Measurements from ENCODE around the gene PRTFDC1.
A peak's percentile ranks its signal among the peaks of the same experiment; 100 is the strongest.

The PRTFDC1 gene

GRCh38 chr10:24865783-24866182 lies 86.6 kb downstream of the PRTFDC1 start:
- ATAC-seq (replicated peaks): no peak
- no peaks in the 10 kb centered on the region for H3K27me3 Mint-ChIP-seq
- no peak overlapping the region for H3K4me3 Mint-ChIP-seq
- H3K27ac Mint-ChIP-seq: no peak overlapping the region
- no peaks in the 10 kb centered on the region for H3K36me3 Mint-ChIP-seq (ENCODE audit: insufficient read depth)
- H3K9me3 Mint-ChIP-seq: no peaks in the 10 kb centered on the region
- DNase-seq: no peak
- H3K4me1 Mint-ChIP-seq (ENCODE audit: low read depth in 2 of 2): peaks cover 11 to 17% of the 10 kb centered on the region in 2 donors

DNA sequence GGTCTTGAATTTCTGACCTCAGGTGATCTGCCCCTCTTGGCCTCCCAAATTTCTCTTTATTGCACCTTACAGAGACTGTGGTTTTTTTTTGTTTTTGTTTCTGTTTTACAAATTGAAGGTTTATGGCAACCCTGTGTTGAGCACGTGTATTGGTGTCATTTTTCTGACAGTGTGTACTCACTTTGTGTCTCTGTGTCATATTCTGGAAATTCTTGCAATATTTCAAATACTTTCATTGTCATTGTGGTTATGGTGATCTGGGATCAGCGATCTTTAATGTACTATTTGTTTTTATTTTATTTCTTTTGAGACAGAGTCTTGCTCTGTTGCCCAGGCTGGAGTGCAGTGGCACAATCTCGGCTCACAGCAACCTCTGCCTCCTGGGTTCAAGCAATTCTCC lies 89.8 kb downstream of the PRTFDC1 start:
- no peak overlapping the region for H3K4me3 Mint-ChIP-seq
- ATAC-seq (replicated peaks) (no peak), DNase-seq (no peak)
- no peaks in the 10 kb centered on the region for H3K27me3 Mint-ChIP-seq
- no peaks in the 10 kb centered on the region for H3K36me3 Mint-ChIP-seq (ENCODE audit: insufficient read depth)
- no peaks in the 10 kb centered on the region for H3K9me3 Mint-ChIP-seq
- H3K27ac Mint-ChIP-seq: no peak overlapping the region
- peaks cover 8 to 14% of the 10 kb centered on the region in 2 donors for H3K4me1 Mint-ChIP-seq (ENCODE audit: low read depth in 2 of 2)

DNA sequence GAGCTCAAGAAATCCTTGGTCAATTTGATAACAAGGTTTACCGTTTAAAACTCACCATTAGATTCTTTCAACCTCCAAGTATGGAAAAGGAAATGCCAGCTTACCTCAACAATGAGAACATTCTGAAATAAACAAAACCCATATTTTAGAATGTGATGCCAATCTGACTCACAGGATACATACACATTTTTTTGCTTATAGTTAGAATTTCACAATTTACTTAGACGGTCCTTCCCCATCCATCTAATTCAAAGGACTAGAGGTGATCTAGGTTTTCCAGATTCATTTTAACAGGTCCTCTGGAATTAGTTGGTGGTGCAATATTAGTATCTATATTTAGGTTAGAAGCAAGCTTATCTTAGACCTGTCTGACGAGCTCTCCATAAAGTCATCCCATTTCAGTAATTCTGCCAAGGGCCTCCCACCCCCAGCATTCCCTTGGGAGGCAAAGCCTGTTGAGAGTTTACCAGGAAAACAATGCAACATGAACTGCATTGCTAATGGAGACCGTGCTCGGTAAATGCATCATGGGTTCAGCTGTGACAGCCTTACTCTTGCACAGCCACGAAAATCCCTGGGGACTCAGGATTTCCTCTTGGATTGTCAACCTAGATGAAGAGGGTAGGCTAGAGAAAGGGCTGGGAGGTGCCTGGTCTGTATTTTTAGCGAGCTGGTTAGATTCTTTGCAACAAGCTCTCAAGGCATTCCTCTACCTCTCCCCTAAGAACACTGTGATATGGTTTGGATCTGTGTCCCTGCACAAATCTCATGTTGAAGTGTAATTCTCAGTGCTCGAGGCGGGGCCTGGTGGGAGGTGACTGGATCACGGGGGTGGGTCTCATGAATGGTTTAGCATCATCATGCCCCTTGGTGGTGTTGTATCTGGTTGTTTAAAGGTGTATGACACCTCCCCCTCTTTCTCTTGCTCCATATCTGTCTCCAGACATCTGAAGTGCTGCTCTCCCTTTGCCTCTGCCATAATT lies 93.8 kb downstream of the PRTFDC1 start:
- no peak for DNase-seq
- Mint-ChIP-seq H3K4me1 (ENCODE audit: low read depth in 2 of 2) (peaks cover 0 to 2% of the 10 kb centered on the region in 2 donors), H3K27me3 (peaks cover 0 to 6% of the 10 kb centered on the region in 2 donors), H3K36me3 (ENCODE audit: insufficient read depth) (no peaks in the 10 kb centered on the region), H3K9me3 (no peaks in the 10 kb centered on the region), H3K27ac (no peak overlapping the region), H3K4me3 (no peak overlapping the region)
- ATAC-seq (replicated peaks): no peak

DNA sequence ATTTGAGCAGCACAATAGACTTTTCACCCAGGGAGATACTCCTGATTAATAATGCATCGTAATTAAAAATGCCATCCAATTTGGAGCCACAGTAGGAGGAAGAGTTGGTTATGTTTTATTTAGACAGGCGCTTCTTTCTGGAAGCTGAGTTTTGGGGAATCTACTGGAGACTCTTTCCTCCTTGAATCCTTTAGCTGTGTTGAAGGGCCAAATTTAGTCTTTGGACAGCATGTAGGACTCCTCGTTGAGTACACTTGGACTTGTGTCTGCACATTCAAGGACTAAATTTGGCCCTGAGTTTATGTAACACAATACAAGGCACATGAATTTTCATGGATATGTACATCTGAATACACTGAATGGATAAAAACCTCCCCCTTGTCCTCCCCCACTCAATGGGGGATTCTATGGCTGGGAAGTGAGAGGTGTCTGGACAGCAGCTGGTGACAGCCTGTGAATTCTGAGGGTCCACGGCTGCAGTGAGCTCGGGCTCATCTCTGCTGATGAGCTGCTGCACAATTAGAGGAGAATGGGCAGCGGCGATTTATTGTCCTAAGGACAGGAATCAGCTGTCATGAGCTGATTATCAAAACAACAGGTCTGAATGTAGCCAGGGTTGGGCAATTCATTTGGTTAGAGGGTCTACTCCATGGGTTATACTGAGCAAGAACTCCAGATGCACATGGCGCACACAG lies 95.2 kb downstream of the PRTFDC1 start:
- no peak for DNase-seq
- peaks cover 0 to 7% of the 10 kb centered on the region in 2 donors for H3K27me3 Mint-ChIP-seq
- H3K27ac Mint-ChIP-seq: no peak overlapping the region
- no peaks in the 10 kb centered on the region for H3K36me3 Mint-ChIP-seq (ENCODE audit: insufficient read depth)
- H3K9me3 Mint-ChIP-seq: no peaks in the 10 kb centered on the region
- H3K4me3 Mint-ChIP-seq: no peak overlapping the region
- H3K4me1 Mint-ChIP-seq (ENCODE audit: low read depth in 2 of 2): no peaks in the 10 kb centered on the region
- no peak for ATAC-seq (replicated peaks)

DNA sequence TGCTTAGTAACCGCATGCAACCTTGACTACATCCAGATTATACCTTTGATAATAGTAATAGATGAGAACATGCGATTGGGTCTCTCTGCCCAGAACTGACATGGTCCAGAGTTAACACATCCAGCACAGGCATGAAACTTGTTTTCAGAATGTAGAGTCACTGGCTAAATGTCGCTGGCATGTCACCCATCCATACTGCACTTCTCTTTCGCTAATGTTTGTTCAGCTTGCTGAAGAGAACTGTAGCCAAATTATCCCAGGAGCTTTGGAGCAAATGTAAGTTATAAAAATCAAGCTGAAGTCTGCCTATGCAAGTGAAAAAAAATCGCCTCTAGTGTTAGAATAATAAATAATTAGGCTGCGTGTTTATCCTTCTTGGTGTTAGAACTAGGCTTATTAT lies 98.2 kb downstream of the PRTFDC1 start:
- Mint-ChIP-seq H3K27ac (no peak overlapping the region), H3K4me1 (ENCODE audit: low read depth in 2 of 2) (no peaks in the 10 kb centered on the region), H3K9me3 (no peaks in the 10 kb centered on the region), H3K27me3 (peaks cover 5 to 18% of the 10 kb centered on the region in 2 donors), H3K36me3 (ENCODE audit: insufficient read depth) (no peaks in the 10 kb centered on the region), H3K4me3 (no peak overlapping the region)
- DNase-seq: no peak
- no peak for ATAC-seq (replicated peaks)

GRCh38 chr10:24853661-24854060 lies 98.7 kb downstream of the PRTFDC1 start:
- Mint-ChIP-seq H3K27me3 (peaks cover 5 to 18% of the 10 kb centered on the region in 2 donors), H3K36me3 (ENCODE audit: insufficient read depth) (no peaks in the 10 kb centered on the region), H3K27ac (no peak overlapping the region), H3K4me1 (ENCODE audit: low read depth in 2 of 2) (no peaks in the 10 kb centered on the region), H3K9me3 (no peaks in the 10 kb centered on the region), H3K4me3 (no peak overlapping the region)
- DNase-seq (no peak), ATAC-seq (replicated peaks) (no peak)

DNA sequence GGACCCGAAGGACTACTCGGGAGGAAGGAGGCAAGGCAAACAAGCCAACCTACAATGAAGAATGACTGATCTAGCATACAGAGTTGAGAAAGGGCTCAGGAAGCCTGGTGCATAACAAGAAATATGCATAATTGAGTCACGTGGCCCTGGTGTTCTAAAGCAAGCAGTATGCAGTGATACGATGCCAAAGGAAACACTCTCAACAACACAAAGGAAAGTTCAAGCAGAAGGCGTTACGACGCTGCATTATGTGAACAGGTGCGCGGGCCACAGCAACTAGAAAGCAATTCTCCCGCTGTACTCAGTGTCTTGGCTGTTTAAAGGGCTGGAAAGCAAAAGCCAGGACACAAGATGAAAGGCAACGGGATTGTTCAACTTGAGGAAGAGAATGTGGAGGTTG lies 100.8 kb downstream of the PRTFDC1 start:
- Mint-ChIP-seq H3K27ac (no peak overlapping the region), H3K9me3 (no peaks in the 10 kb centered on the region), H3K4me3 (no peak overlapping the region), H3K27me3 (peaks cover 11 to 26% of the 10 kb centered on the region in 2 donors), H3K36me3 (ENCODE audit: insufficient read depth) (no peaks in the 10 kb centered on the region), H3K4me1 (ENCODE audit: low read depth in 2 of 2) (no peaks in the 10 kb centered on the region)
- DNase-seq: no peak
- no peak for ATAC-seq (replicated peaks)

DNA sequence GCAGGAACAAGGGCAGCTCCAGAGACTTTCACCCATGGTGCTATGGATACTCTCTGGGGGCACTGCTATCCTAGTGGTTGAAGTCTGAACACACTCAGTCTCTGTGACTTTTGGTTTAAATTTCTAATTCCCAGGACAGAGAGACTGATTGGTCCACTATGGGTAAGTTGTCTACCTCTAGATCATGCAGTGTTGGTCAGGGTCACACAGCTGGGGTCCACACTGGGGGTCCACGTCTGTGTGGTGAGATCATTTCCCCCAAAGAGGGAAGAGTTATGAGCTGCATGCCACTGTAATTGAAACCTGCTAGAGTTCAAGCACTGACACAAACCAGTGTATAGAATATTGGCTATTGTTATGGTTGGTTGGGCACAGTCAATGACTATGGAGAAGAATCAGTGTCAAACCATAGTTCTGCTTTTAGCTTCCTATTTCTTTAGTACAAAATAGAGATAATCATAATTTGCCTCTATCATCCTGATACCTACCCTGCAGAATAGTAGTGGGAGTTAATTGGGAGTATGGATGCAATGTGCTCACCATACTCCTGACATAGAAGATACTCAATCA lies 101.6 kb downstream of the PRTFDC1 start:
- Mint-ChIP-seq H3K9me3 (peaks cover 0 to 1% of the 10 kb centered on the region in 2 donors), H3K27ac (no peak overlapping the region), H3K27me3 (peaks cover 18 to 34% of the 10 kb centered on the region in 2 donors), H3K36me3 (ENCODE audit: insufficient read depth) (no peaks in the 10 kb centered on the region), H3K4me1 (ENCODE audit: low read depth in 2 of 2) (peaks cover 0 to 5% of the 10 kb centered on the region in 2 donors), H3K4me3 (no peak overlapping the region)
- ATAC-seq (replicated peaks) (no peak), DNase-seq (no peak)

DNA sequence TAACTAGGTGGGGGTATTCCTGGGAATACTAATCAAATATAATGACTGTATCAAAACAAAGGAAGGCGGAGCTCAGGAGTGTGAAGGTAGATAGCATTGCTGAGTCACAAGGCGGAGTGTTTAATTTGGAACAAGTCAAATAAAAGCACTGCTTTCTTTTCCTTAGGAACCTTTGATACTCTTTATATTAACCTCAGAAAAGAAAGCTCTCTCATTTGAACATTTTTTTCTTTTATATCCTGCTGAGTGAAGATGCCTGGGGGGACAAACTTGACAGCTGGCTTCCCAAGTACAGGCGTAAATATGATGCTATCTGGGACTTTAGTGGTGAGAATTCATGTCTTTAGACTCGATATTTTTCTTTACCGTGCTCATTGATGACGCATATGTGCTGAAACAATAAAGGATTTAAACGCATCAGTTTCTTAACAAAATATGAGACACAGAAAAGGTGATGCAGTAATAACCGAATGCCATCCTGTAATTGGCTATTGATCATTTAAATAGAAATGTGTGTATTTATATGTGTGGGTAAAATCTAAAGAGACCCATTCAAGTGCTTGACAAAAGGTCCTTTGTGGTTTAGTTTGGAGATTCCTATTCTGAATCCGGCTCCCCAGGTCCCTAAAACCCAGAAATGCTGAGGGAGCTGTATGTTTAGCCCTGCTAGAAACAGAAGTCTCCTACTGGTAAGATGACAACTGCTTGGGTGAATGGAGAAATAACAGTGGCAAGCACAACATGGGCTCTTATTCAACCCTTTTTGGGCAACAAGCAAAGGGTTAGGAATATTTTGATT lies 102.7 kb downstream of the PRTFDC1 start:
- Mint-ChIP-seq H3K27me3 (peaks cover 18 to 35% of the 10 kb centered on the region in 2 donors), H3K4me3 (no peak overlapping the region), H3K36me3 (ENCODE audit: insufficient read depth) (no peaks in the 10 kb centered on the region), H3K9me3 (peaks cover 0 to 1% of the 10 kb centered on the region in 2 donors), H3K4me1 (ENCODE audit: low read depth in 2 of 2) (peaks cover 0 to 5% of the 10 kb centered on the region in 2 donors), H3K27ac (peak overlapping the region in 1 of 2 donors; percentile 74)
- DNase-seq (no peak), ATAC-seq (replicated peaks) (no peak)

GRCh38 chr10:24849051-24849450 lies 103.4 kb downstream of the PRTFDC1 start:
- DNase-seq: no peak
- peaks cover 0 to 5% of the 10 kb centered on the region in 2 donors for H3K4me1 Mint-ChIP-seq (ENCODE audit: low read depth in 2 of 2)
- no peak for ATAC-seq (replicated peaks)
- H3K27ac Mint-ChIP-seq: no peak overlapping the region
- no peaks in the 10 kb centered on the region for H3K36me3 Mint-ChIP-seq (ENCODE audit: insufficient read depth)
- H3K4me3 Mint-ChIP-seq: no peak overlapping the region
- H3K27me3 Mint-ChIP-seq: peaks cover 18 to 28% of the 10 kb centered on the region in 2 donors
- peaks cover 0 to 1% of the 10 kb centered on the region in 2 donors for H3K9me3 Mint-ChIP-seq

DNA sequence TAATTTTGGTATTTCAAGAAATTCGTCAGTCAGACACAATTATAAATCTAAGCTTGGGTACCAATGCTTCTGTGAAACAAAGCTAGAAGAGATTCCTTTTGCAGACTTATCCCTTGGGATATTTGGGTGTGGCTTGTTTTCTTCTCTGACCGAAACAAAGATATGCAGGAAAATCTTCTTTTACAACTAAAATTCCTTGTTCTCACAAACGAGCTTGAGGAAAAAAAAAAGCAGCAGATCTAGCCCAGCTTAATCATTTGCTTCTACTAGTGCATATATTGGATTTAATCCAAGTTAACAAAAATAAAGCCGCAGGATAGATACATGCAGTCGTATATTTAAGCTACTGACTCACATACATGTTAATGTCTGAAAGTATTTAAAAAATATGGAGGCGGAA lies 104.2 kb downstream of the PRTFDC1 start:
- Mint-ChIP-seq H3K27ac (no peak overlapping the region), H3K27me3 (peaks cover 18 to 28% of the 10 kb centered on the region in 2 donors), H3K9me3 (peaks cover 0 to 1% of the 10 kb centered on the region in 2 donors), H3K36me3 (ENCODE audit: insufficient read depth) (no peaks in the 10 kb centered on the region), H3K4me1 (ENCODE audit: low read depth in 2 of 2) (peaks cover 0 to 5% of the 10 kb centered on the region in 2 donors), H3K4me3 (no peak overlapping the region)
- no peak for DNase-seq
- no peak for ATAC-seq (replicated peaks)

GRCh38 chr10:24847112-24848070 lies 105.0 kb downstream of the PRTFDC1 start:
- Mint-ChIP-seq H3K27me3 (peaks cover 18 to 28% of the 10 kb centered on the region in 2 donors), H3K4me3 (no peak overlapping the region), H3K27ac (no peak overlapping the region), H3K9me3 (peaks cover 0 to 1% of the 10 kb centered on the region in 2 donors), H3K36me3 (ENCODE audit: insufficient read depth) (no peaks in the 10 kb centered on the region), H3K4me1 (ENCODE audit: low read depth in 2 of 2) (peaks cover 0 to 5% of the 10 kb centered on the region in 2 donors)
- no peak for DNase-seq
- ATAC-seq (replicated peaks): no peak
